Measurements from ENCODE around the gene MYPOP. TPM values are rescaled to one million over a fixed set of nuclear protein-coding genes. Genes with fewer than 3 reads are reported as not detected.
A peak's percentile ranks its signal among the peaks of the same experiment; 100 is the strongest.

Gene MYPOP
- total and polyA plus RNA-seq, 2 of the 13 experiments (the other 11 are each of a cell fraction or from before 2014, with no cell fraction given): 2.3 to 2.7 TPM

DNA sequence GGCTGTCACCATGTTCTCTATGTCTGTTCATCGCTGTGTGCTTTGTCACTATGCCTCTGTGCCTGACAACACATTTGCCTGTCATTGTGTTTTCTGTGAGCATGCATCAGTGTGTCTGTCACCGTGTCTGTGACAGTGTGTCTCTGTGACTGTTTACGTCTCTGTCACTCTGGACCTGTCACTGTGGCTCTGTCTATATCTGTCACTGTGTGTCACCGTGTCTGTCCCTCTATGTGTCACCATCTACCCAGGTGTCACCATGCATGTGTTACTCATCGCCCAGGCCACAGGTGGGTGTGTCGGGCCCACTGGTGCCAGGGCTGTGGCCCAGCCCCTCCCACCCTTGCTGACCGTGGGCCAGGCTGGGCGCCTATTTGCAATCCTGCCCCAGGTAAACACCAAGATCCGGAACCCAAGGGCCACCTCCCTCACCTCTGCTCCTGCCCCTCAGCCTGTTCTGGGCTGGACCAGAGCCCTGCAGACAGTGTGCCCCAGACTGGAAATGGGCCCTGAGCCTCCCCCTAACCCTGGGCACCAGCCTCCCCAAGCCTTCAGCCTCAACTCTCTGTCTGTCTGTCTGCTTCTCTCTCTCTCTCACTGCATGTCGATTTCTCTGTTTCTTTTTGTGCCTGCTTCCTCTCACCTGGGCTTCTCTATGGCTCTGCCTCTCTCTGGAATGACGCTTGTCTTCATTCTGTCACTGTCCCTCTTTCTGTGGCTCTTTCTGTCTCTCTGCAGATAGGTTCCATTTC is 24.2 kb downstream of the MYPOP start (continued):
- TF ChIP-seq, protein P1, sequence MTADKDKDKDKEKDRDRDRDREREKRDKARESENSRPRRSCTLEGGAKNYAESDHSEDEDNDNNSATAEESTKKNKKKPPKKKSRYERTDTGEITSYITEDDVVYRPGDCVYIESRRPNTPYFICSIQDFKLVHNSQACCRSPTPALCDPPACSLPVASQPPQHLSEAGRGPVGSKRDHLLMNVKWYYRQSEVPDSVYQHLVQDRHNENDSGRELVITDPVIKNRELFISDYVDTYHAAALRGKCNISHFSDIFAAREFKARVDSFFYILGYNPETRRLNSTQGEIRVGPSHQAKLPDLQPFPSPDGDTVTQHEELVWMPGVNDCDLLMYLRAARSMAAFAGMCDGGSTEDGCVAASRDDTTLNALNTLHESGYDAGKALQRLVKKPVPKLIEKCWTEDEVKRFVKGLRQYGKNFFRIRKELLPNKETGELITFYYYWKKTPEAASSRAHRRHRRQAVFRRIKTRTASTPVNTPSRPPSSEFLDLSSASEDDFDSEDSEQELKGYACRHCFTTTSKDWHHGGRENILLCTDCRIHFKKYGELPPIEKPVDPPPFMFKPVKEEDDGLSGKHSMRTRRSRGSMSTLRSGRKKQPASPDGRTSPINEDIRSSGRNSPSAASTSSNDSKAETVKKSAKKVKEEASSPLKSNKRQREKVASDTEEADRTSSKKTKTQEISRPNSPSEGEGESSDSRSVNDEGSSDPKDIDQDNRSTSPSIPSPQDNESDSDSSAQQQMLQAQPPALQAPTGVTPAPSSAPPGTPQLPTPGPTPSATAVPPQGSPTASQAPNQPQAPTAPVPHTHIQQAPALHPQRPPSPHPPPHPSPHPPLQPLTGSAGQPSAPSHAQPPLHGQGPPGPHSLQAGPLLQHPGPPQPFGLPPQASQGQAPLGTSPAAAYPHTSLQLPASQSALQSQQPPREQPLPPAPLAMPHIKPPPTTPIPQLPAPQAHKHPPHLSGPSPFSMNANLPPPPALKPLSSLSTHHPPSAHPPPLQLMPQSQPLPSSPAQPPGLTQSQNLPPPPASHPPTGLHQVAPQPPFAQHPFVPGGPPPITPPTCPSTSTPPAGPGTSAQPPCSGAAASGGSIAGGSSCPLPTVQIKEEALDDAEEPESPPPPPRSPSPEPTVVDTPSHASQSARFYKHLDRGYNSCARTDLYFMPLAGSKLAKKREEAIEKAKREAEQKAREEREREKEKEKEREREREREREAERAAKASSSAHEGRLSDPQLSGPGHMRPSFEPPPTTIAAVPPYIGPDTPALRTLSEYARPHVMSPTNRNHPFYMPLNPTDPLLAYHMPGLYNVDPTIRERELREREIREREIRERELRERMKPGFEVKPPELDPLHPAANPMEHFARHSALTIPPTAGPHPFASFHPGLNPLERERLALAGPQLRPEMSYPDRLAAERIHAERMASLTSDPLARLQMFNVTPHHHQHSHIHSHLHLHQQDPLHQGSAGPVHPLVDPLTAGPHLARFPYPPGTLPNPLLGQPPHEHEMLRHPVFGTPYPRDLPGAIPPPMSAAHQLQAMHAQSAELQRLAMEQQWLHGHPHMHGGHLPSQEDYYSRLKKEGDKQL (CRISPR knock-in tag; IDR thresholded peaks at IDR 0.05; ENCODE audit: low read depth): no peak
- TF ChIP-seq ZNF549 (CRISPR knock-in tag; IDR thresholded peaks at IDR 0.05): no peak
- TF ChIP-seq GABPB1 (CRISPR knock-in tag; IDR thresholded peaks at IDR 0.05): peak; percentile 58; the same call in 1 of the 2 replicates
- TF ChIP-seq NR2F2 (IDR thresholded peaks at IDR 0.05; ENCODE audit: borderline replicate concordance, low read depth): no peak; the same call in 1 of the 2 replicates
- TF ChIP-seq NFIC (IDR thresholded peaks at IDR 0.05; ENCODE audit: low read length): no peak
- TF ChIP-seq, protein P2, sequence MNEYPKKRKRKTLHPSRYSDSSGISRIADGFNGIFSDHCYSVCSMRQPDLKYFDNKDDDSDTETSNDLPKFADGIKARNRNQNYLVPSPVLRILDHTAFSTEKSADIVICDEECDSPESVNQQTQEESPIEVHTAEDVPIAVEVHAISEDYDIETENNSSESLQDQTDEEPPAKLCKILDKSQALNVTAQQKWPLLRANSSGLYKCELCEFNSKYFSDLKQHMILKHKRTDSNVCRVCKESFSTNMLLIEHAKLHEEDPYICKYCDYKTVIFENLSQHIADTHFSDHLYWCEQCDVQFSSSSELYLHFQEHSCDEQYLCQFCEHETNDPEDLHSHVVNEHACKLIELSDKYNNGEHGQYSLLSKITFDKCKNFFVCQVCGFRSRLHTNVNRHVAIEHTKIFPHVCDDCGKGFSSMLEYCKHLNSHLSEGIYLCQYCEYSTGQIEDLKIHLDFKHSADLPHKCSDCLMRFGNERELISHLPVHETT (CRISPR knock-in tag; conservative IDR thresholded peaks at IDR 0.05): no peak
- no peak for TF ChIP-seq NFIB (CRISPR knock-in tag; IDR thresholded peaks at IDR 0.05; ENCODE audit: borderline replicate concordance)
- peak; percentile 70 for TF ChIP-seq RARA (CRISPR knock-in tag; IDR thresholded peaks at IDR 0.05)
- TF ChIP-seq ZNF850 (CRISPR knock-in tag; conservative IDR thresholded peaks at IDR 0.05): no peak
- TF ChIP-seq IRF2 (CRISPR knock-in tag; IDR thresholded peaks at IDR 0.05): peak; percentile 33; the same call in 1 of the 2 replicates
- peak; percentile 42 for TF ChIP-seq ZMYM3 (CRISPR knock-in tag; IDR thresholded peaks at IDR 0.05)
- no peak for TF ChIP-seq ELF4 (CRISPR knock-in tag; IDR thresholded peaks at IDR 0.05; ENCODE audit: borderline replicate concordance)
- TF ChIP-seq SAP130 (CRISPR knock-in tag; IDR thresholded peaks at IDR 0.05; ENCODE audit: low read depth): peak; percentile 95
- TF ChIP-seq ZNF12 (CRISPR knock-in tag; IDR thresholded peaks at IDR 0.05): peak; percentile 36; the same call in 1 of the 2 replicates
- TF ChIP-seq, protein P3, sequence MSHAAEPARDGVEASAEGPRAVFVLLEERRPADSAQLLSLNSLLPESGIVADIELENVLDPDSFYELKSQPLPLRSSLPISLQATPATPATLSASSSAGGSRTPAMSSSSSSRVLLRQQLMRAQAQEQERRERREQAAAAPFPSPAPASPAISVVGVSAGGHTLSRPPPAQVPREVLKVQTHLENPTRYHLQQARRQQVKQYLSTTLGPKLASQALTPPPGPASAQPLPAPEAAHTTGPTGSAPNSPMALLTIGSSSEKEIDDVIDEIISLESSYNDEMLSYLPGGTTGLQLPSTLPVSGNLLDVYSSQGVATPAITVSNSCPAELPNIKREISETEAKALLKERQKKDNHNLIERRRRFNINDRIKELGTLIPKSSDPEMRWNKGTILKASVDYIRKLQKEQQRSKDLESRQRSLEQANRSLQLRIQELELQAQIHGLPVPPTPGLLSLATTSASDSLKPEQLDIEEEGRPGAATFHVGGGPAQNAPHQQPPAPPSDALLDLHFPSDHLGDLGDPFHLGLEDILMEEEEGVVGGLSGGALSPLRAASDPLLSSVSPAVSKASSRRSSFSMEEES (CRISPR knock-in tag; IDR thresholded peaks at IDR 0.05): no peak
- TF ChIP-seq NRL (CRISPR knock-in tag; IDR thresholded peaks at IDR 0.05; ENCODE audit: borderline replicate concordance): peak; percentile 58; the same call in 1 of the 2 replicates
- TF ChIP-seq, protein P4, sequence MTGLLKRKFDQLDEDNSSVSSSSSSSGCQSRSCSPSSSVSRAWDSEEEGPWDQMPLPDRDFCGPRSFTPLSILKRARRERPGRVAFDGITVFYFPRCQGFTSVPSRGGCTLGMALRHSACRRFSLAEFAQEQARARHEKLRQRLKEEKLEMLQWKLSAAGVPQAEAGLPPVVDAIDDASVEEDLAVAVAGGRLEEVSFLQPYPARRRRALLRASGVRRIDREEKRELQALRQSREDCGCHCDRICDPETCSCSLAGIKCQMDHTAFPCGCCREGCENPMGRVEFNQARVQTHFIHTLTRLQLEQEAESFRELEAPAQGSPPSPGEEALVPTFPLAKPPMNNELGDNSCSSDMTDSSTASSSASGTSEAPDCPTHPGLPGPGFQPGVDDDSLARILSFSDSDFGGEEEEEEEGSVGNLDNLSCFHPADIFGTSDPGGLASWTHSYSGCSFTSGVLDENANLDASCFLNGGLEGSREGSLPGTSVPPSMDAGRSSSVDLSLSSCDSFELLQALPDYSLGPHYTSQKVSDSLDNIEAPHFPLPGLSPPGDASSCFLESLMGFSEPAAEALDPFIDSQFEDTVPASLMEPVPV (CRISPR knock-in tag; IDR thresholded peaks at IDR 0.05): no peak
- TF ChIP-seq CREB1 (IDR thresholded peaks at IDR 0.05): peak; percentile 83
- no peak; the same call in 1 of the 2 replicates for TF ChIP-seq CREB1 (CRISPR knock-in tag; IDR thresholded peaks at IDR 0.05)
- no peak for TF ChIP-seq SMARCE1 (IDR thresholded peaks at IDR 0.05; ENCODE audit: borderline replicate concordance)
- TF ChIP-seq SAFB2 (CRISPR knock-in tag; IDR thresholded peaks at IDR 0.05; ENCODE audit: borderline replicate concordance, low read depth): no peak
